Tongue (tissue), 1 donor: Measurements from ENCODE around the gene OOSP3. TPM values are rescaled to one million over a fixed set of nuclear protein-coding genes. Genes with fewer than 3 reads are reported as not detected.

Source experiments
- total RNA-seq: library from RNA; depleted of rRNA; stranded (reverse); fragments of >200 nt; gene quantifications from one replicate; pipeline ENCODE4 v1.2.3, GENCODE V29; 2014

The OOSP3 gene
- total RNA-seq, 1 donor from 2014 or later, result not detected

Other genes with a start within 250 kb of the OOSP3 start
- gene PATL1, start 209.7 kb upstream of the OOSP3 start, total RNA-seq, result 10.9 TPM
- not detected for gene OR10V1, start 164.9 kb upstream of the OOSP3 start, total RNA-seq
- gene STX3, start 123.4 kb upstream of the OOSP3 start, total RNA-seq, result 11.4 TPM
- 42.6 TPM for gene MRPL16, start 68.0 kb upstream of the OOSP3 start, total RNA-seq
- gene CBLIF, start 33.3 kb upstream of the OOSP3 start, total RNA-seq, result not detected
- gene TCN1, start 12.3 kb upstream of the OOSP3 start, total RNA-seq, result 40.5 TPM
- gene OOSP1, start 59.6 kb downstream of the OOSP3 start, total RNA-seq, result not detected
- not detected for gene OOSP4A, start 85.3 kb downstream of the OOSP3 start, total RNA-seq
- gene OOSP4B, start 138.4 kb downstream of the OOSP3 start, total RNA-seq, result not detected
- gene OOSP2, start 161.6 kb downstream of the OOSP3 start, total RNA-seq, result not detected
- gene MS4A3, start 177.9 kb downstream of the OOSP3 start, total RNA-seq, result 0.62 TPM
- 1.9 TPM for gene MS4A2, start 209.9 kb downstream of the OOSP3 start, total RNA-seq